Left lobe of liver (tissue), 2 donors: ENCODE results near the gene SATB2. TPM values are rescaled to one million over a fixed set of nuclear protein-coding genes. Genes with fewer than 3 reads are reported as not detected.
A peak's percentile ranks its signal among the peaks of the same experiment; 100 is the strongest.

Source experiments
- ATAC-seq: fragments of 200-7000 bp; cut with Tn5 transposase; one replicate; pipeline ENCODE4 v1.9.1; 2020; ENCODE audit warnings: mild to moderate bottlenecking, moderate library complexity
- DNase-seq: peaks from one replicate; pipeline ENCODE4 v3.0.0-alpha.2; 2020; ENCODE audit warnings: low spot score
- total RNA-seq: library from RNA; stranded (reverse); gene quantifications from one replicate; pipeline ENCODE4 v1.2.1, GENCODE V29; 2021
- donor health status: DM: no; HTN: no; CAD: no; lungs with moderate emphysema.
- donor health status: DM: no; HTN: yes; CAD: no.

The SATB2 gene
- total RNA-seq, 1 donor from 2014 or later: 5.8 TPM

- DNase-seq (no peak), ATAC-seq (no peak)
Measured at GRCh38 chr2:199273042-199273511, 184.7 kb downstream of the SATB2 start.

GRCh38 chr2:199261936-199262335 lies 195.8 kb downstream of the SATB2 start:
- ATAC-seq (no peak), DNase-seq (no peak)

DNA sequence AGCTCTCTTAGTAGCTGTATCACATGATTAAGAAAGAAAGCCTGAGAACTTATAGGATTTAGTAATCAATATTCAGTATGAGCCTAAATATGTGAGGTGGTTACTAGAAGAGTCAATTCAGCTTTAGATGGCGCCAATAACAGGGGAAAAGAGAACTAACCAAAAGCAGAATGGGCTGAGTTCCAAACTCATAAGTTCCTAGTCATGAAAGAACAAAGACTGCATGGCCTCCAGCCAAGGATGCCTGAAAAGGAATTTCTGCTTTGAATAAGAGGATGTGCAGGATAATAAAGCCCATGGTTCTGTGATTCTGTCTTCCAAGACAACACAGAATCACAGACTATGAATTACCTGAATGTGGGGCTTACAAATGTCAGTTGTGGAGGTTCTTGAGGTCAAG lies 196.5 kb downstream of the SATB2 start:
- DNase-seq (no peak), ATAC-seq (no peak)

DNA sequence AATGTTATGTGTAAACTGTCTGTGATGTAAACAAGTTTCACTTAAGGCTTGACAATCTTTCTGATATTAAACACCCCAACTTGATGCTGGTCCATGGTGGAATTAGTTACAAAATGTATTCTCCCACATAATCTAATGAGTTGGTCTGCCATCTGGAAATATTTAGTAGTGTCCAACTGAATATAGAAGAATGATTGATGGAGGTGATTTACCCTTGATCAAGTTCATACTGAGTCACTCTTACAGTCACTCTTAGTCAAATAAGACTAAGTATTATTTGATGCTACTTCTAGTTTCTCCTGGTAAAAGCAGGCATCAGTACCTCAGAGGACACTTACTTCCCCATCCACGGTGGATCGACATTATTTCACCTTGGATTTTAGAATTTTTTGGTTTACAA lies 198.1 kb downstream of the SATB2 start:
- no peak for ATAC-seq
- DNase-seq: no peak

GRCh38 chr2:199258291-199258690 lies 199.4 kb downstream of the SATB2 start:
- DNase-seq (no peak), ATAC-seq (no peak)

- ATAC-seq: no peak
- no peak for DNase-seq
Measured at GRCh38 chr2:199257261-199258224, 200.2 kb downstream of the SATB2 start.

- no peak for ATAC-seq
- no peak for DNase-seq
Measured at GRCh38 chr2:199230091-199230490, 227.6 kb downstream of the SATB2 start.

GRCh38 chr2:199228887-199229819 lies 228.6 kb downstream of the SATB2 start:
- ATAC-seq: no peak
- no peak for DNase-seq

DNA sequence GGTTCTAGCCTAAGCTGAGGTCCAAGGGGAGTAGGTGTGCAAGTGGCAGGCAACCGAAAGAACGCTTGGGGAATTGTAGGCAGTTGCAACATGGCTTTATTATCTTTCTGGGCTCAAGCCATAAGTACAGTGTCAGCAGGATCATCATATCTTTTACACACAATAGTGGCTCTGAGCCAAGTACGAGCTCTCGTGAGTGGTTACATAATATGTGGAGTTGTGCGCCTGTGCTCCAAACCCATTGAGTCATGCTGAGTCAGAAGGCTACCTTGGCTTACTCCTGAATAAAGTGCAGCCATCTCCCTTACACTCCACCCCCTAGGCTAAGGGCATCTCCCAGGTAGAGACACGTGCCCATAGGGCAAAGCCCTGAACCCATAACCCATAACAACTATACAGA lies 233.9 kb downstream of the SATB2 start:
- ATAC-seq: no peak
- no peak for DNase-seq

DNA sequence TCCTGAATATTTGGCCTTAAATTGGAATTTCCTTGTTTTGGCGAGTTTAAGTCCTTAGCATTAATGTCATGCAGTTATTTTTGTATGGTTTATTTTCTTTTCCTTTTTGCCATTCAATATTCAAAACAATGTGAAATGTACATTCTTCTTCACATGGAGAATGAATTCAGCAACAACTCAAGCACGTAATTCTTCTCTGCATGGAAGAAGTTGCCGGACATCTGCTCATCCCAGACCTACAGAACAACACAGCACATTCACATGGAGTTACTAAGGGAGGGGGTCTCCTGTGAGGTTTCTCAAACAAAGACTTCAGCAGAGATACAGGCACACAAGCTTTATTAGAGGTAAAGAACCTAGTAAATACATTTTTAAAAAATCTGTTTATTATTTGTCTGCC lies 236.8 kb downstream of the SATB2 start:
- ATAC-seq: no peak
- DNase-seq: no peak

DNA sequence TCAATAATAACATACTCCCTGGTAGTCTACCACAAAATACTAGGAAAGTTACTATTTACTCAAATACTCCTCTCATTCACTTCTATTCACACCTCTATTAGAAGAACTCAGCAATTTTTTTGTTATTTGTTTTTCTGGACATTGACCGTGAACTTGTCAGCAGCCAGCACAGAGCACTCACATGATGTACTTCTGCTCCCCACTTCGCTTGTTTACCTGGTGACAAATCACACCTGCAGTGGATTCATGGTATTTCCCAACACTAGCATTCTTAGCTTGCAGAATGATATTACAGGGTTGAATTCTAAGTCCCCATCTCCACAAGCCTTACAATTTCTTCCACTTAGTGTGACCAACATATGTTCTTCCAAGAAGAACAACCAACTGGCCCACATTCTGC lies 238.2 kb downstream of the SATB2 start:
- no peak for DNase-seq
- peak; percentile 50 for ATAC-seq
